Endothelial cell of umbilical vein (primary cell): ENCODE results near the gene RBM33. TPM values are rescaled to one million over a fixed set of nuclear protein-coding genes. Genes with fewer than 3 reads are reported as not detected.

Source experiments
- BruUV-seq: library from RNA; stranded (reverse); fragments of 400-500 nt; replicated peaks from 2 replicates; lab custom pipeline; 2021; lab: Mats Ljungman, UMichigan
- CTCF ChIA-PET: fragments of 300-600, 350-600 bp; sonication (Branson Sonifier 250); formaldehyde crosslinking; loops from one replicate; lab custom pipeline; 2021; ENCODE audit warnings: antibody characterized with exemption, inconsistent platforms; lab: Charles Lee
- POLR2A ChIA-PET: fragments of 300-600, 350-600 bp; sonication (Branson Sonifier 250); formaldehyde crosslinking; loops from one replicate; lab custom pipeline; 2021; ENCODE audit warnings: antibody characterized with exemption, inconsistent platforms; lab: Charles Lee
- DNase-seq: peaks from one replicate; pipeline ENCODE4 v3.0.0-alpha.2; 2011; ENCODE audit warnings: low read depth, low spot score
- FAIRE-seq: peaks from 2 replicates; lab custom pipeline; 2011; peaks lifted over from hg19 to GRCh38; lab: Jason Lieb, UNC
- H2AFZ ChIP-seq: 2 replicates; pipeline ENCODE4 v1.6.0; 2012; ENCODE audit warnings: low read depth, low read length, control low read depth, inconsistent platforms
- H3K27ac ChIP-seq: 2 replicates; pipeline ENCODE4 v1.5.1; 2011; ENCODE audit warnings: low read depth, mild to moderate bottlenecking, control low read depth, low read length, moderate library complexity; ENCODE audit not compliant: insufficient read depth
- H3K27me3 ChIP-seq, 2 experiments: 2 replicates each; pipeline versions ENCODE4 v1.6.0 to v1.6.1; 2011; ENCODE audit warnings: low read length in 2 of 2, mixed read lengths in 1 of 2; ENCODE audit not compliant: control insufficient read depth in 2 of 2, insufficient read depth in 2 of 2
- H3K36me3 ChIP-seq, 2 experiments: 2 replicates in 1 of 2; 3 replicates in 1 of 2; pipeline ENCODE4 v1.5.1; 2011; ENCODE audit warnings: low read length in 2 of 2, mild to moderate bottlenecking in 1 of 2, moderate library complexity in 1 of 2; ENCODE audit not compliant: control insufficient read depth in 2 of 2, insufficient read depth in 2 of 2; ENCODE audit errors: extremely low read depth in 1 of 2
- H3K4me1 ChIP-seq: 3 replicates; pipeline ENCODE4 v1.5.1; 2011; ENCODE audit warnings: mild to moderate bottlenecking, low read length; ENCODE audit not compliant: control insufficient read depth, insufficient read depth; ENCODE audit errors: extremely low read depth
- H3K4me2 ChIP-seq: 2 replicates; pipeline ENCODE4 v1.6.1; 2011; ENCODE audit warnings: low read length, control low read depth, mixed read lengths; ENCODE audit not compliant: insufficient read depth
- H3K4me3 ChIP-seq, 3 experiments: fragments of 200-600 bp in 1 of 3; sonication (generic), shearing (Covaris generic) in 1 of 3; replicated peaks in 1 of 3; 2 replicates each; pipeline ENCODE4 v1.5.1; 2011 to 2016; ENCODE audit warnings: control low read depth in 3 of 3, low read length in 3 of 3, mild to moderate bottlenecking in 2 of 3, inconsistent platforms in 1 of 3, low read depth in 1 of 3, moderate library complexity in 1 of 3; ENCODE audit not compliant: insufficient read depth in 1 of 3
- H3K79me2 ChIP-seq: 2 replicates; pipeline ENCODE4 v1.6.0; 2012; ENCODE audit warnings: low read length, inconsistent platforms; ENCODE audit not compliant: control insufficient read depth, insufficient read depth
- H3K9ac ChIP-seq: replicated peaks from 2 replicates; pipeline ENCODE3; 2011; ENCODE audit warnings: low read length, control low read depth; ENCODE audit not compliant: insufficient read depth; ENCODE audit errors: extremely low read depth
- H3K9me1 ChIP-seq: replicated peaks from 3 replicates; pipeline ENCODE4 v1.6.0; 2011; ENCODE audit warnings: mild to moderate bottlenecking, low read length; ENCODE audit not compliant: control insufficient read depth, insufficient read depth; ENCODE audit errors: extremely low read depth
- H3K9me3 ChIP-seq: replicated peaks from 2 replicates; pipeline ENCODE4 v1.5.1; 2012; ENCODE audit warnings: low read length, inconsistent platforms; ENCODE audit not compliant: control insufficient read depth, insufficient read depth
- H4K20me1 ChIP-seq: replicated peaks from 2 replicates; pipeline ENCODE3; 2011; ENCODE audit warnings: mild to moderate bottlenecking, low read length; ENCODE audit not compliant: control insufficient read depth, insufficient read depth; ENCODE audit errors: extremely low read depth
- CTCF ChIP-seq, 2 donors: IDR thresholded peaks; 1 replicate in 1 of 2; 2 replicates in 1 of 2; pipeline ENCODE4 v1.5.1; 2011; ENCODE audit warnings: low read length in 2 of 2, mild to moderate bottlenecking in 2 of 2, moderate library complexity in 2 of 2, control low read depth in 1 of 2, inconsistent platforms in 1 of 2, low read depth in 1 of 2; ENCODE audit not compliant: insufficient read depth in 1 of 2; ENCODE audit errors: extremely low read depth in 1 of 2
- EZH2 ChIP-seq: IDR thresholded peaks from 2 replicates; pipeline ENCODE4 v1.6.1; 2012; ENCODE audit warnings: borderline replicate concordance, low read depth, mild to moderate bottlenecking, moderate library complexity, low read length, inconsistent platforms; ENCODE audit not compliant: severe bottlenecking
- FOS ChIP-seq: IDR thresholded peaks from 2 replicates; pipeline ENCODE4 v1.6.1; 2011; ENCODE audit warnings: mild to moderate bottlenecking, low read length, moderate library complexity, borderline replicate concordance; ENCODE audit not compliant: insufficient read depth
- GATA2 ChIP-seq: IDR thresholded peaks from 2 replicates; pipeline ENCODE4 v1.7.0; 2011; ENCODE audit warnings: low read depth, mild to moderate bottlenecking, moderate library complexity, mixed read lengths, low read length; ENCODE audit not compliant: insufficient read length, insufficient read depth
- JUN ChIP-seq: IDR thresholded peaks from 2 replicates; pipeline ENCODE4 v1.6.1; 2011; ENCODE audit warnings: borderline replicate concordance, low read depth; ENCODE audit not compliant: insufficient read length, insufficient read depth
- MAX ChIP-seq: IDR thresholded peaks from 2 replicates; pipeline ENCODE4 v1.6.1; 2011; ENCODE audit not compliant: insufficient read depth, insufficient read length
- MYC ChIP-seq: IDR thresholded peaks from one replicate; pipeline ENCODE4 v1.6.1; 2011; ENCODE audit warnings: mild to moderate bottlenecking, low read depth, low read length
- POLR2A ChIP-seq: IDR thresholded peaks from 2 replicates; pipeline ENCODE4 v1.6.1; 2012; ENCODE audit warnings: low read depth, mild to moderate bottlenecking, control low read depth, low read length
- POLR2AphosphoS5 ChIP-seq: IDR thresholded peaks from 2 replicates; pipeline ENCODE4 v1.6.1; 2012; ENCODE audit warnings: low read depth, mild to moderate bottlenecking, control low read depth, low read length, moderate library complexity; ENCODE audit not compliant: insufficient read depth
- dilution Hi-C: fragments of 300-500 bp; cut with MboI; formaldehyde crosslinking; loops from one replicate; pipeline ENCODE4 v1.15.0; 2019; ENCODE audit warnings: low sequenced_read_pairs; ENCODE audit not compliant: extremely low pct_ligation_motif_present
- intact Hi-C: fragments of 100-400 bp; cut with micrococcal nuclease; formaldehyde crosslinking; loops from one replicate; pipeline ENCODE4 v1.10.0; 2022
- polyA plus RNA-seq, 4 experiments: library from polyadenylated mRNA; depleted of rRNA in 3 of 4; stranded (reverse) in 3 of 4; unstranded in 1 of 4; fragments of >200 nt; gene quantifications; 2 replicates each; pipeline versions ENCODE4 v1.2.1 to v1.2.3, GENCODE V29; 2011 to 2012; ENCODE audit warnings: missing spikeins in 1 of 4
- total RNA-seq: library from RNA; stranded (reverse); gene quantifications from 2 replicates; pipeline ENCODE4 v1.2.3, GENCODE V29; 2021

The RBM33 gene
- total and polyA plus RNA-seq, 2 donors (not counting 3 experiments of a cell fraction or from before 2014, with no cell fraction given): 16.2 to 68.2 TPM

GRCh38 chr7:155782466-155782865, 138.0 kb downstream of the RBM33 start:
- no peak for FAIRE-seq
- Histone ChIP-seq H3K9ac (no peak overlapping the region), H3K4me1 (no peaks in the 10 kb centered on the region), H2AFZ (no peak overlapping the region), H3K9me1 (no peaks in the 10 kb centered on the region), H4K20me1 (no peaks in the 10 kb centered on the region), H3K79me2 (no peaks in the 10 kb centered on the region), H3K36me3 (peaks cover 3 to 5% of the 10 kb centered on the region in 2 experiments), H3K4me2 (no peak overlapping the region), H3K27me3 (peaks cover 0 to 2% of the 10 kb centered on the region in 2 experiments), H3K27ac (no peak overlapping the region), H3K9me3 (no peaks in the 10 kb centered on the region), H3K4me3 (no peak overlapping the region)
- CTCF ChIA-PET: interaction anchor here (1.2 kb wide), 1 partner anchor 8 kb away, joined by 5 read pairs; no protein-coding TSS in a partner anchor
- no peak for TF ChIP-seq MYC
- TF ChIP-seq JUN: no peak
- no peak for TF ChIP-seq POLR2A
- TF ChIP-seq FOS: no peak
- TF ChIP-seq POLR2AphosphoS5: no peak
- TF ChIP-seq CTCF (IDR thresholded peaks at IDR 0.05; ENCODE audit: extremely low read depth in 1 of 2, insufficient read depth in 1 of 2, low read depth in 1 of 2, low read length in 2 of 2): no peak
- no peak for TF ChIP-seq GATA2
- TF ChIP-seq MAX: no peak
- no peak for TF ChIP-seq EZH2
- no TSS peak for BruUV-seq
- POLR2A ChIA-PET: no interaction called here
- intact Hi-C loops (no loop called here), dilution Hi-C loops (no loop called here)
- DNase-seq: no peak
